Measurements from ENCODE around the gene LRIG2. TPM values are rescaled to one million over a fixed set of nuclear protein-coding genes. Genes with fewer than 3 reads are reported as not detected.

Gene LRIG2
- total and polyA plus RNA-seq, 9 of the 15 experiments (the other 6 are each of a cell fraction or from before 2014, with no cell fraction given), result 1.8 to 28.1 (median 11.5) TPM

GRCh38 chr1:113140588-113141446 lies 67.8 kb downstream of the LRIG2 start (continued):
- no peak for TF ChIP-seq CHD7 (IDR thresholded peaks at IDR 0.05; ENCODE audit: low read depth, low read length)
- TF ChIP-seq ZNF263 (CRISPR knock-in tag; IDR thresholded peaks at IDR 0.05; ENCODE audit: borderline replicate concordance), result peak; percentile 95
- TF ChIP-seq PHF20 (IDR thresholded peaks at IDR 0.05; ENCODE audit: partially characterized antibody), result no peak
- no peak for TF ChIP-seq THAP7 (CRISPR knock-in tag; IDR thresholded peaks at IDR 0.05)
- TF ChIP-seq SNAPC5 (CRISPR knock-in tag; IDR thresholded peaks at IDR 0.05), result no peak
- no peak for TF ChIP-seq ILF3 (IDR thresholded peaks at IDR 0.05; ENCODE audit: borderline replicate concordance)
- TF ChIP-seq TAF7 (tag; IDR thresholded peaks at IDR 0.05), result 0 out of 2 replicates have a peak, but pooled peaks have one; percentile 33
- TF ChIP-seq POLR2AphosphoS2 (IDR thresholded peaks at IDR 0.05; ENCODE audit: low read length), result no peak
- TF ChIP-seq ZFP1 (CRISPR knock-in tag; IDR thresholded peaks at IDR 0.05), result no peak
- TF ChIP-seq U2AF2 (optimal IDR thresholded peaks at IDR 0.05; ENCODE audit: low read depth, low read length), result no peak
- TF ChIP-seq CCAR2 (IDR thresholded peaks at IDR 0.05; ENCODE audit: low read depth, low read length), result no peak
- no peak for TF ChIP-seq NELFE (IDR thresholded peaks at IDR 0.05; ENCODE audit: insufficient read depth, insufficient read length)
- TF ChIP-seq CTBP1 (IDR thresholded peaks at IDR 0.05; ENCODE audit: borderline replicate concordance), result peak; percentile 27; the same call in 1 of the 2 replicates
- TF ChIP-seq DMBX1 (CRISPR knock-in tag; IDR thresholded peaks at IDR 0.05; ENCODE audit: borderline replicate concordance), result no peak
- no peak for TF ChIP-seq USF1 (CRISPR knock-in tag; IDR thresholded peaks at IDR 0.05)
